HG02798 (cell line): ENCODE results near the gene ARHGAP6.

ENCODE experiments used
- ATAC-seq: cut with Tn5 transposase; IDR thresholded peaks from one replicate; pipeline ENCODE4 v1.9.1; 2021; ENCODE audit warnings: mild to moderate bottlenecking; ENCODE audit not compliant: unreplicated experiment, poor library complexity

Gene ARHGAP6

GRCh38 chrX:11209798-11210414 lies 455.8 kb downstream of the ARHGAP6 start:
- ATAC-seq, result no peak

GRCh38 chrX:11206716-11207115 lies 459.0 kb downstream of the ARHGAP6 start:
- no peak for ATAC-seq

- ATAC-seq, result no peak
Measured at GRCh38 chrX:11205796-11206195, 459.9 kb downstream of the ARHGAP6 start.

GRCh38 chrX:11197671-11198070 lies 468.0 kb downstream of the ARHGAP6 start:
- ATAC-seq, result no peak

- ATAC-seq, result no peak
Measured at GRCh38 chrX:11196476-11196875, 469.2 kb downstream of the ARHGAP6 start.

- ATAC-seq, result no peak
Measured at GRCh38 chrX:11193035-11193469, 472.7 kb downstream of the ARHGAP6 start.

GRCh38 chrX:11190745-11191510 lies 474.8 kb downstream of the ARHGAP6 start:
- no peak for ATAC-seq

- no peak for ATAC-seq
Measured at GRCh38 chrX:11189097-11189496, 476.6 kb downstream of the ARHGAP6 start.

GRCh38 chrX:11188664-11189063 lies 477.1 kb downstream of the ARHGAP6 start:
- no peak for ATAC-seq

GRCh38 chrX:11187001-11187400 lies 478.7 kb downstream of the ARHGAP6 start:
- ATAC-seq, result no peak

- no peak for ATAC-seq
Measured at GRCh38 chrX:11185861-11186260, 479.9 kb downstream of the ARHGAP6 start.

- ATAC-seq, result no peak
Measured at GRCh38 chrX:11180571-11180970, 485.1 kb downstream of the ARHGAP6 start.

GRCh38 chrX:11172415-11172814 lies 493.3 kb downstream of the ARHGAP6 start:
- no peak for ATAC-seq

GRCh38 chrX:11171956-11172355 lies 493.8 kb downstream of the ARHGAP6 start:
- no peak for ATAC-seq

- no peak for ATAC-seq
Measured at GRCh38 chrX:11164433-11164832, 501.3 kb downstream of the ARHGAP6 start.

GRCh38 chrX:11159149-11159548 lies 506.6 kb downstream of the ARHGAP6 start:
- no peak for ATAC-seq

GRCh38 chrX:11151799-11152559 lies 513.7 kb downstream of the ARHGAP6 start:
- no peak for ATAC-seq

- ATAC-seq, result no peak
Measured at GRCh38 chrX:11148401-11148800, 517.3 kb downstream of the ARHGAP6 start.

- no peak for ATAC-seq
Measured at GRCh38 chrX:11146411-11146810, 519.3 kb downstream of the ARHGAP6 start.

- ATAC-seq, result peak; percentile 76
Measured at GRCh38 chrX:11143931-11144678, 521.6 kb downstream of the ARHGAP6 start.
